NCI-H187 (cell line): ENCODE results near the gene FBXO8.

Experiments used
- DNase-seq, 2 experiments: peaks; one replicate each; lab custom pipeline; 2025; lab: John Stamatoyannopoulos, UW

FBXO8 gene

GRCh38 chr4:174244441-174244840 lies 39.0 kb downstream of the FBXO8 start:
- DNase-seq, result no peak

GRCh38 chr4:174241162-174241561 lies 42.3 kb downstream of the FBXO8 start:
- DNase-seq, result no peak

- no peak for DNase-seq
Measured at GRCh38 chr4:174236359-174236758, 47.1 kb downstream of the FBXO8 start.

GRCh38 chr4:174230680-174231079 lies 52.8 kb downstream of the FBXO8 start:
- no peak for DNase-seq

- no peak for DNase-seq
Measured at GRCh38 chr4:174230148-174230547, 53.3 kb downstream of the FBXO8 start.

- DNase-seq, result no peak
Measured at GRCh38 chr4:174228988-174229387, 54.5 kb downstream of the FBXO8 start.

GRCh38 chr4:174225349-174226049 lies 58.0 kb downstream of the FBXO8 start:
- no peak for DNase-seq

- DNase-seq, result no peak
Measured at GRCh38 chr4:174224550-174224949, 58.9 kb downstream of the FBXO8 start.

GRCh38 chr4:174222266-174222872 lies 61.1 kb downstream of the FBXO8 start:
- DNase-seq, result no peak

GRCh38 chr4:174218127-174218790 lies 65.2 kb downstream of the FBXO8 start:
- no peak for DNase-seq

GRCh38 chr4:174217273-174218126 lies 66.0 kb downstream of the FBXO8 start:
- DNase-seq, result no peak

GRCh38 chr4:174216799-174217272 lies 66.6 kb downstream of the FBXO8 start:
- no peak for DNase-seq

GRCh38 chr4:174215961-174216680 lies 67.3 kb downstream of the FBXO8 start:
- DNase-seq, result no peak

- DNase-seq, result no peak
Measured at GRCh38 chr4:174215057-174215456, 68.4 kb downstream of the FBXO8 start.

GRCh38 chr4:174214101-174214878 lies 69.2 kb downstream of the FBXO8 start:
- no peak for DNase-seq

GRCh38 chr4:174213731-174214100 lies 69.8 kb downstream of the FBXO8 start:
- DNase-seq, result no peak

GRCh38 chr4:174212061-174212460 lies 71.4 kb downstream of the FBXO8 start:
- DNase-seq, result no peak

- DNase-seq, result no peak
Measured at GRCh38 chr4:174211622-174212044, 71.8 kb downstream of the FBXO8 start.

- DNase-seq, result no peak
Measured at GRCh38 chr4:174210952-174211490, 72.4 kb downstream of the FBXO8 start.

GRCh38 chr4:174210354-174210753 lies 73.1 kb downstream of the FBXO8 start:
- no peak for DNase-seq
